Endothelial cell of umbilical vein (primary cell): ENCODE measurements around the gene PLCH1. TPM values are rescaled to one million over a fixed set of nuclear protein-coding genes. Genes with fewer than 3 reads are reported as not detected.

Experiments used
- BruUV-seq: library from RNA; stranded (reverse); fragments of 400-500 nt; replicated peaks from 2 replicates; lab custom pipeline; 2021; lab: Mats Ljungman, UMichigan
- CTCF ChIA-PET: fragments of 300-600, 350-600 bp; sonication (Branson Sonifier 250); formaldehyde crosslinking; loops from one replicate; lab custom pipeline; 2021; ENCODE audit warnings: antibody characterized with exemption, inconsistent platforms; lab: Charles Lee
- POLR2A ChIA-PET: fragments of 300-600, 350-600 bp; sonication (Branson Sonifier 250); formaldehyde crosslinking; loops from one replicate; lab custom pipeline; 2021; ENCODE audit warnings: antibody characterized with exemption, inconsistent platforms; lab: Charles Lee
- DNase-seq: peaks from one replicate; pipeline ENCODE4 v3.0.0-alpha.2; 2011; ENCODE audit warnings: low read depth, low spot score
- FAIRE-seq: peaks from 2 replicates; lab custom pipeline; 2011; peaks lifted over from hg19 to GRCh38; lab: Jason Lieb, UNC
- H2AFZ ChIP-seq: 2 replicates; pipeline ENCODE4 v1.6.0; 2012; ENCODE audit warnings: low read depth, low read length, control low read depth, inconsistent platforms
- H3K27ac ChIP-seq: 2 replicates; pipeline ENCODE4 v1.5.1; 2011; ENCODE audit warnings: low read depth, mild to moderate bottlenecking, control low read depth, low read length, moderate library complexity; ENCODE audit not compliant: insufficient read depth
- H3K27me3 ChIP-seq, 2 experiments: 2 replicates each; pipeline versions ENCODE4 v1.6.0 to v1.6.1; 2011; ENCODE audit warnings: low read length in 2 of 2, mixed read lengths in 1 of 2; ENCODE audit not compliant: control insufficient read depth in 2 of 2, insufficient read depth in 2 of 2
- H3K36me3 ChIP-seq, 2 experiments: 2 replicates in 1 of 2; 3 replicates in 1 of 2; pipeline ENCODE4 v1.5.1; 2011; ENCODE audit warnings: low read length in 2 of 2, mild to moderate bottlenecking in 1 of 2, moderate library complexity in 1 of 2; ENCODE audit not compliant: control insufficient read depth in 2 of 2, insufficient read depth in 2 of 2; ENCODE audit errors: extremely low read depth in 1 of 2
- H3K4me1 ChIP-seq: 3 replicates; pipeline ENCODE4 v1.5.1; 2011; ENCODE audit warnings: mild to moderate bottlenecking, low read length; ENCODE audit not compliant: control insufficient read depth, insufficient read depth; ENCODE audit errors: extremely low read depth
- H3K4me2 ChIP-seq: 2 replicates; pipeline ENCODE4 v1.6.1; 2011; ENCODE audit warnings: low read length, control low read depth, mixed read lengths; ENCODE audit not compliant: insufficient read depth
- H3K4me3 ChIP-seq, 3 experiments: fragments of 200-600 bp in 1 of 3; sonication (generic), shearing (Covaris generic) in 1 of 3; replicated peaks in 1 of 3; 2 replicates each; pipeline ENCODE4 v1.5.1; 2011 to 2016; ENCODE audit warnings: control low read depth in 3 of 3, low read length in 3 of 3, mild to moderate bottlenecking in 2 of 3, inconsistent platforms in 1 of 3, low read depth in 1 of 3, moderate library complexity in 1 of 3; ENCODE audit not compliant: insufficient read depth in 1 of 3
- H3K79me2 ChIP-seq: 2 replicates; pipeline ENCODE4 v1.6.0; 2012; ENCODE audit warnings: low read length, inconsistent platforms; ENCODE audit not compliant: control insufficient read depth, insufficient read depth
- H3K9ac ChIP-seq: replicated peaks from 2 replicates; pipeline ENCODE3; 2011; ENCODE audit warnings: low read length, control low read depth; ENCODE audit not compliant: insufficient read depth; ENCODE audit errors: extremely low read depth
- H3K9me1 ChIP-seq: replicated peaks from 3 replicates; pipeline ENCODE4 v1.6.0; 2011; ENCODE audit warnings: mild to moderate bottlenecking, low read length; ENCODE audit not compliant: control insufficient read depth, insufficient read depth; ENCODE audit errors: extremely low read depth
- H3K9me3 ChIP-seq: replicated peaks from 2 replicates; pipeline ENCODE4 v1.5.1; 2012; ENCODE audit warnings: low read length, inconsistent platforms; ENCODE audit not compliant: control insufficient read depth, insufficient read depth
- H4K20me1 ChIP-seq: replicated peaks from 2 replicates; pipeline ENCODE3; 2011; ENCODE audit warnings: mild to moderate bottlenecking, low read length; ENCODE audit not compliant: control insufficient read depth, insufficient read depth; ENCODE audit errors: extremely low read depth
- CTCF ChIP-seq, 2 donors: IDR thresholded peaks; 1 replicate in 1 of 2; 2 replicates in 1 of 2; pipeline ENCODE4 v1.5.1; 2011; ENCODE audit warnings: low read length in 2 of 2, mild to moderate bottlenecking in 2 of 2, moderate library complexity in 2 of 2, control low read depth in 1 of 2, inconsistent platforms in 1 of 2, low read depth in 1 of 2; ENCODE audit not compliant: insufficient read depth in 1 of 2; ENCODE audit errors: extremely low read depth in 1 of 2
- EZH2 ChIP-seq: IDR thresholded peaks from 2 replicates; pipeline ENCODE4 v1.6.1; 2012; ENCODE audit warnings: borderline replicate concordance, low read depth, mild to moderate bottlenecking, moderate library complexity, low read length, inconsistent platforms; ENCODE audit not compliant: severe bottlenecking
- FOS ChIP-seq: IDR thresholded peaks from 2 replicates; pipeline ENCODE4 v1.6.1; 2011; ENCODE audit warnings: mild to moderate bottlenecking, low read length, moderate library complexity, borderline replicate concordance; ENCODE audit not compliant: insufficient read depth
- GATA2 ChIP-seq: IDR thresholded peaks from 2 replicates; pipeline ENCODE4 v1.7.0; 2011; ENCODE audit warnings: low read depth, mild to moderate bottlenecking, moderate library complexity, mixed read lengths, low read length; ENCODE audit not compliant: insufficient read length, insufficient read depth
- JUN ChIP-seq: IDR thresholded peaks from 2 replicates; pipeline ENCODE4 v1.6.1; 2011; ENCODE audit warnings: borderline replicate concordance, low read depth; ENCODE audit not compliant: insufficient read length, insufficient read depth
- MAX ChIP-seq: IDR thresholded peaks from 2 replicates; pipeline ENCODE4 v1.6.1; 2011; ENCODE audit not compliant: insufficient read depth, insufficient read length
- MYC ChIP-seq: IDR thresholded peaks from one replicate; pipeline ENCODE4 v1.6.1; 2011; ENCODE audit warnings: mild to moderate bottlenecking, low read depth, low read length
- POLR2A ChIP-seq: IDR thresholded peaks from 2 replicates; pipeline ENCODE4 v1.6.1; 2012; ENCODE audit warnings: low read depth, mild to moderate bottlenecking, control low read depth, low read length
- POLR2AphosphoS5 ChIP-seq: IDR thresholded peaks from 2 replicates; pipeline ENCODE4 v1.6.1; 2012; ENCODE audit warnings: low read depth, mild to moderate bottlenecking, control low read depth, low read length, moderate library complexity; ENCODE audit not compliant: insufficient read depth
- dilution Hi-C: fragments of 300-500 bp; cut with MboI; formaldehyde crosslinking; loops from one replicate; pipeline ENCODE4 v1.15.0; 2019; ENCODE audit warnings: low sequenced_read_pairs; ENCODE audit not compliant: extremely low pct_ligation_motif_present
- intact Hi-C: fragments of 100-400 bp; cut with micrococcal nuclease; formaldehyde crosslinking; loops from one replicate; pipeline ENCODE4 v1.10.0; 2022
- polyA plus RNA-seq, 4 experiments: library from polyadenylated mRNA; depleted of rRNA in 3 of 4; stranded (reverse) in 3 of 4; unstranded in 1 of 4; fragments of >200 nt; gene quantifications; 2 replicates each; pipeline versions ENCODE4 v1.2.1 to v1.2.3, GENCODE V29; 2011 to 2012; ENCODE audit warnings: missing spikeins in 1 of 4
- total RNA-seq: library from RNA; stranded (reverse); gene quantifications from 2 replicates; pipeline ENCODE4 v1.2.3, GENCODE V29; 2021

Gene PLCH1
- total and polyA plus RNA-seq, 2 donors (not counting 3 experiments of a cell fraction or from before 2014, with no cell fraction given) = 0.03 TPM; not detected in 1

- H3K9ac ChIP-seq = no peak overlapping the region
- H3K27ac ChIP-seq = no peak overlapping the region
- H3K4me2 ChIP-seq = no peak overlapping the region
- no peak overlapping the region for H2AFZ ChIP-seq
- no peak for DNase-seq
- TF ChIP-seq MYC (no peak), EZH2 (no peak), GATA2 (no peak), POLR2AphosphoS5 (no peak), JUN (no peak), CTCF (IDR thresholded peaks at IDR 0.05; ENCODE audit: extremely low read depth in 1 of 2, insufficient read depth in 1 of 2, low read depth in 1 of 2, low read length in 2 of 2) (no peak), MAX (no peak), POLR2A (no peak), FOS (no peak)
- H3K9me1 ChIP-seq = no peaks in the 10 kb centered on the region
- no peaks in the 10 kb centered on the region for H3K79me2 ChIP-seq
- H3K4me3 ChIP-seq = no peak overlapping the region
- no TSS peak for BruUV-seq
- H4K20me1 ChIP-seq = no peaks in the 10 kb centered on the region
- no peak for FAIRE-seq
- H3K36me3 ChIP-seq = no peaks in the 10 kb centered on the region
- no peaks in the 10 kb centered on the region for H3K9me3 ChIP-seq
- intact Hi-C loops = no loop called here
- ChIA-PET CTCF (no interaction called here), POLR2A (no interaction called here)
- dilution Hi-C loops = no loop called here
- H3K4me1 ChIP-seq = no peaks in the 10 kb centered on the region
- H3K27me3 ChIP-seq = no peaks in the 10 kb centered on the region
Measured at GRCh38 chr3:155553780-155554179, 191.1 kb downstream of the PLCH1 start.
